GM21423 (cell line): Measurements from ENCODE around the gene PLXDC2.
"Not testable (repeated sequence)": the region's sequence is repeated elsewhere in the genome, so short reads cannot be mapped to it uniquely, and the experiment has no call there.

Source experiments
- ATAC-seq: cut with Tn5 transposase; IDR thresholded peaks from one replicate; pipeline ENCODE4 v1.9.1; 2021; ENCODE audit warnings: mild to moderate bottlenecking, moderate library complexity; ENCODE audit not compliant: unreplicated experiment

PLXDC2 gene

DNA sequence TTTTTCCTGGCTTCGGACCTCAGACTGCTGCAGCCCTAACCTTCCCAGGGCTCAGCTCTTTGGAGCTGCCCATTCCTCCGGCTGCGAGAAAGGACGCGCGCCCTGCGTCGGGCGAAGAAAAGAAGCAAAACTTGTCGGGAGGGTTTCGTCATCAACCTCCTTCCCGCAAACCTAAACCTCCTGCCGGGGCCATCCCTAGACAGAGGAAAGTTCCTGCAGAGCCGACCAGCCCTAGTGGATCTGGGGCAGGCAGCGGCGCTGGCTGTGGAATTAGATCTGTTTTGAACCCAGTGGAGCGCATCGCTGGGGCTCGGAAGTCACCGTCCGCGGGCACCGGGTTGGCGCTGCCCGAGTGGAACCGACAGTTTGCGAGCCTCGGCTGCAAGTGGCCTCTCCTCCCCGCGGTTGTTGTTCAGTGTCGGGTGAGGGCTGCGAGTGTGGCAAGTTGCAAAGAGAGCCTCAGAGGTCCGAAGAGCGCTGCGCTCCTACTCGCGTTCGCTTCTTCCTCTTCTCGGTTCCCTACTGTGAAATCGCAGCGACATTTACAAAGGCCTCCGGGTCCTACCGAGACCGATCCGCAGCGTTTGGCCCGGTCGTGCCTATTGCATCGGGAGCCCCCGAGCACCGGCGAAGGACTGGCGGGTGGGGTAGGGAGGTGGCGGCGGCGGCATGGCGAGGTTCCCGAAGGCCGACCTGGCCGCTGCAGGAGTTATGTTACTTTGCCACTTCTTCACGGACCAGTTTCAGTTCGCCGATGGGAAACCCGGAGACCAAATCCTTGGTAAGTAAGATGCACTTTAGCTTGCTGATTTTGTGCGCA is at the start of gene PLXDC2:
TSS of gene PLXDC2 (plus strand) at position 22 of the 820 bp plus-strand sequence.
- peak; percentile 41 for ATAC-seq

DNA sequence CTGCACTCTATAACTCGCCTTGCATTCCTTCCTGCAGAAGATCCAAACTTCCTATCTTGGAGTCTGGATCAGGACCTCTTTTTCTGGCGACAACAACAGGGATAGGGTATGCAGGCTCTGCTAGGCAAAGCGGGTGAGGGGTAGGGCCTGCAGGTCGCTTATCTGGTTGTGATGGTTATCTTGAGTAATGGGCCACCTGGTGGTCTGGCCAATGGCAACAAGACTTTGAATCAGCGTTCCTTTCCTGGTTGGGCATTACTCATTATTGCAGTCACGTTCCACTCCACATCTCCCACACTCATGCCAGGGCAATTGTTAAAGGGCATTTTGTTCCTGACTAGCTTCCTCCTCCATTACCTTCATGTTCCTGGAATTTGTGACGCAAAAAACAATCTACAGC is 48.4 kb upstream of the PLXDC2 start:
- ATAC-seq = no peak

DNA sequence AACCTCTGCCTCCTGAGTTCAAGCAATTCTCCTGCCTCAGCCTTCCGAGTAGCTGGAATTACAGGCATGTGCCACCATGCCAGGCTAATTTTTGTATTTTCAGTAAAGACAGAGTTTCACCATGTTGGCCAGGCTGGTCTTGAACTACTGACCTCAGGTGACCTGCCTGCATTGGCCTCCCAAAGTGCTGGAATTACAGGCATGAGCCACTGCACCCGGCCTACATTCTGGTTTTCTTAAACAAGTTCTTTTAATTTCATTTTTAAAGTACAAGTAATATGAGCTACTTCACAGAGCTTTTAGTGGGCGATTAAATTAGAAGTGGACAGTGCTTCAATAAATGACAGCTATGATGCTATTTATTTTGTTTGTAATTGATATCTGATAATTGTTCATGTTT is 46.4 kb upstream of the PLXDC2 start:
- ATAC-seq = not testable (repeated sequence)

DNA sequence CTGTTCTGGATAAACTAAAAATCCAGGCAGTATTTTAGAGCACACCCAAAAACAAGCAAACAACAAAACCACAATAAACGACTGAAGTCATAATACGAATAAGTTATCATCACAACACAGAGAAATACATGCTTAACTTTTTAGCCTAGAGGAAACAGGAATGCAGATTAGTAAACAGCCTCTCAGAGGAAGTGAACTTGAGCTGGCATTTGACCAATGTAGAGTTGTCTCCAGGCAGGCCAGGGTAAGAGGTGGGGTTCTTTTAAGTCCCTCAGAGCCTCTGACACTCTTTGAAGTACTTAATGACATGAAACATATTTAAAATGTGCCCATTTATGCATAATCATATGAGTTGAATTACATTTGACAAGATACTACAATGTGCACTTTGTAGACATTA is 43.3 kb upstream of the PLXDC2 start:
- no peak for ATAC-seq

DNA sequence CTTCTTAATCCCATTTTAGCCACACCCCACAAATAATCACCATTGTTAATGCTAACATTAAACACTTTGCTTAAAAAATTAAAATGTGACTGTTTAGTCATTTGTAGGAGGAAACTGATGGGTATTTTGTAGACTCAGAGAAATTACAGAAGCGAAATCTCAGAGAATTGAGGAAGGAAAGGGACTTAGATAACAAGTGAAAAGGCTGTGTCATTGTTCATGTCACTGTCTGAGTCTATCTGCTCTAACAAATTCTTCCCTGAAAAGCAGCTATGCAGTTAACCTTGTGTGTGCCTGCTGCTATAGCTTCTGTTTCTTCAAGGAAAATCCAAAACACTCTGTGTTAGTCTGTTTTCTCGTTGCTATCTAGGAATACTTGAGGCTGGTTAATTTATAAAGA is 40.9 kb upstream of the PLXDC2 start:
- ATAC-seq = no peak

DNA sequence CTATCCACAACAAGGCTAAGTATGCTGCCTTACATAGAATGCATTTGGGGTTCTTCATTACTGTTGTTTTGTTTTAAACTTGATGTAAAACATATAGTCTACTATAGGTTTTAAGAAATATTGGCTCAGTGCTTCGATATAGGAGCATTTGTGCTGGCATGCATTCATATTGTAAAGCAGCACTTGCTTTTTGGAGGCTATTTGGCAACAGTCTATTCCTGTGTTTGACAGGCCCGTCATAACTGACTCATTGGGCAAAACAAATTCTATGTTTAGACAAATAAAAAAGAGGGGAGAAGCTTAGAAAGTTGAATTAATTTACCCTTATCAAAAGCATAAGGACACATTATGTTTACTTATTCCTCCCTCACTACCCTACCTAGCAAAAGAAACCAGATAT is 38.4 kb upstream of the PLXDC2 start:
- ATAC-seq = no peak

DNA sequence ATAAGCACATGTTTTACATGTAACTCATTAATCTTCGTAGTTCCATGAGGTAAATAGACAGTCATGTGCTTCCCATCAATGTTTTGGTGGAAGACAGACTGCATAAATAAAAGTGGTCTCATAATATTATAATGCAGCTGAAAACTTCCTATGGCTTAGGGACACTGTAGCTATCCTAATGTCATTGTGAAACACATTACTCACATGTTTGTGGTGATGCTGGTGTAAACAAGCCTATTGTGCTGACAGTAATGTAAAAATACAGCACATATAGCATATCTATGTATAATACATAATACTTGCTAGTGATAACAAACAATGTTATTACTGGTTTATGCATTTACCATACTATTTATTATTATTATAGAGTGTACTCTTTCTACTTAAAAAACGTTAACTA is 37.2 kb upstream of the PLXDC2 start:
- no peak for ATAC-seq

DNA sequence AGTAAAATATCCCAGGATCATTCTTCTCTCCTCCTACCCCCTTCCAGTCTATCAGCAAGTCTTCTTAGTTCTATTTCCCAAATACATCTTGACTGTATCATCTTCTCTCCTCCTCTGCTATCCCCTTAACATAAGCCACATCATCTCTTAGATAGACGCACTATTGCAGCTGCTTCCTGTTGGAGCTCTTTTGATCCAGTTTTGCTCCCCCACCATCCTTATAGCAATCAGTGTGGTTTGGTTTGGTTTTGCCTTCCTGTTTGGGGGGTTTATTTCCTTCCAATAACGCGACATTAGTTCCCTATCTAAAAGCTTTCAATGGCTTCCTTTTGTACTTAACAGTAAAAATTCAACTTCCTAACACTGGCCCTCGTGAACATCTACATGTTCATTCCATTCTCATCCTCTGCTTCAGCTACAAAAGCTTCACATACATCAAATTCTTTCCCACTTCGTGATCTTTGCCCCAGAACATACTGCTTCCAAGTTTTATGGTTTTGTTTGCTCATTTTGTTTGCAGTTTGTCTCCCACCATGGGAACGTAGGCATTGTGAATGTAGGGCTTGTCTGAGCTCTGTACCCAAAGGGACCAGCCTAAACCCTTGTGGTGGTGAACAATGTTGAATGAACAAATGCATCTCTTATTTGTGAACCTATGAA is 33.7 kb upstream of the PLXDC2 start:
- no peak for ATAC-seq

DNA sequence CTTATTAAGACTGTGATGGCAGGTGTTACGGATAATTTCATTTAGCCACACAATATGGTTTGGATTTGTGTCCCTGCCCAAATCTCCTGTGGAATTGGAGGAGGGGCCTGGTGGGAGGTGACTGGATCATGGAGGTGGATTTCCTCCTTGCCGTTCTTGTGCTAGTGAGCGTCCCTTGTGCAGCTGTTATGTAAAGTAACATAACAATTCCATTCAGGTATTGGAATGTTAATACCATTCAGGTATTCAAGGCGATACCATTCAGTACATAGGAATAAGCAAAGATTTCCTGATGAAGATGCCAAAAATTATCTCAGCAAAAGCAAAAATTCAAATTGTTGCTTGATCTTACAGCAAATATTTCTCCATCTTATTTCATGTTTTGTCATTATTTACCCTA is 32.5 kb upstream of the PLXDC2 start:
- ATAC-seq = no peak

DNA sequence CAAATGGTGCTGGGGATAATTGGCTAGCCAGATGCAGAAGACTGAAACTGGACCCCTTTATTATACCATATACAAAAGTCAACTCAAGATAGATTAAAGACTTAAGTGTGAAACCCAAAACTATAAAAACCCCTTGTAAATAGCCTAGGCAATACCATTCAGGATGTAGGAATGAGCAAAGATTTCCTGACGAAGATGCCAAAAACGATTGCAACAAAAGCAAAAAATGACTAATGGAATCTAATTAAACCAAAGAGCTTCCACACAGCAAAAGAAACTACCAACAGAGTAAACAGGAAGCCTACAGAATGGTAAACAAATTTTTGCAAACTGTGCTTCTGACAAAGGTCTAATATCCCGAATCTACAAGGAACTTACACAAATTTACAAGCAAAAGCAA is 30.9 kb upstream of the PLXDC2 start:
- no peak for ATAC-seq

DNA sequence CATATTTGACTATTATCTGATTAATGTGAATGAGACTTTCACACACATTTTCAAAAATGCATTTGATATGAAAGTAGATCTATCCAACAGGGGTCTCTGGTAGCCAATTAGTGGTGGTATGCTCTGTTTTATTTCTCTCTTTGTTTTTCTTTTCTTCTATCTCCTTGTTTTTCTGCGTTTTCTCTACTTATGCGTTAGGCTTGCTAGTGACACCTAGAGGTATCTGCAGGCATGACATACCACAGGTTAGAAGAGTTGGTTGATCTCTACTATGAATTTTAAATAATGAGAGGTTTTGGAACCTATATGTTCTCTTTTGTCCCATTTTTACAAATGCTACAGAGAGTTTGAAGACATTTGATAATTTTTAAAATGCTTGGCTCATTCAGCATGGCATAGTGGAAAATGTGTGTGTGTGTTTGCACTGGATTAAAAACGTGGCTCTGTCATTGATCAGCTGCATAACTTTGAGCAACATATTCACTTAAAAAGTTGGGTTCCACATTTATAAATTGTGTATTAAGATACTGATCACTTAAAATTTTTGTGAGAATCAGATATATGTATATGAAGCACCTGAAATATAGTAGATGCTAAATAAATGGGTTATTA is 28.1 kb upstream of the PLXDC2 start:
- ATAC-seq = peak; percentile 67

DNA sequence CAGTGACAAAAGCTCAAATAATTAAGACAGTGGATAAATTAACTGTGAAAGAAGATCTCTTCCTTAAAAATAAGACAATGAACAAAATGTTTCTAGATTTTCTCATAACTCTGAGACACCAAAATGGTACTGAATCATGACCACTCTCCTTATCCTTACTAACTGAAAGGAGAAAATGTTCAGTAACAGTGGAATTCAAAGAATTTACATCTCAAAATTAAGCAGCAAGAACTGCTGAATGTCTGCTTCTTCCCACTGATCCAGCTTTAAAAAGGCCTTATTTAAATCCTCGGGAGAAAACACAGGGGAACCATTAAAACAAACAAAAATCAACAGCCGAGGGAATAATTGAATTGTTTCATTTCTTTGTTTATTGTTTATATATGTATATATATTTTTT is 27.3 kb upstream of the PLXDC2 start:
- ATAC-seq = no peak

DNA sequence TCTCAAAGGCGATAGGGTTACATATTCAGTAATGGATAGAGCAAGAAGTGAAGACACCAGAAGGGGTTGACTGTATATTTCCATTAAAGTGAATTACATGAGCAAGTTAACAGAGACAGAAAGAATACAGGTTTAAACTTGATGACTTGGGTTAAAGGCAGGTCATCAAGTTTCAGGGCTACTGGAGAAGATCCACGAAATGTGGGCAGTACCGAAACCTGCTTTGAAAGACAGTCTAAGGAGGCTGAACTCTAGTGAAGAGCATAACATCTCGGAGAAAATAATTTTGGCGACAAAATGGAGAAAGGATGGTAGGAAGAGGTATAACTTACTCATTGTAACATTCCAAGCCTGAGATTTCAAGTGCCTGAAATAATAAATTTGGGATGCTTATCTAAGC is 26.6 kb upstream of the PLXDC2 start:
- ATAC-seq = no peak

DNA sequence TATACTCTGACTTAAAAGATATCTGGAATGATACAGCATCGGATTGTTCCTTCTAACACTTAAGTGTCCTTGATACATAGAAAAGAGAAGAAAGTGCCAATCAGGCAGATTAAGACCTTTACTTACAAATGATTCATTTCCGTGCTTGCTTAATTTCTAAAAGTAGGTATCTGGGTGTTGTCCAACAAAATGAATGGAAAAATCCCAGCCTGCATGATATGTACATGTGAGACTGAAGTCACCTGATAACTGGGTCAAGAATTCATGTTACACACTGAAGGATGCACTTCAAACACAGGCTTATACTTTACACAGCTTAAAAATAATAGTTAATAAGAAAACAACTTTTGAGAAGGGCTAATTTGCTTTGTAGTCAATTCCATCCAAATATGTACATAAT is 25.2 kb upstream of the PLXDC2 start:
- no peak for ATAC-seq

DNA sequence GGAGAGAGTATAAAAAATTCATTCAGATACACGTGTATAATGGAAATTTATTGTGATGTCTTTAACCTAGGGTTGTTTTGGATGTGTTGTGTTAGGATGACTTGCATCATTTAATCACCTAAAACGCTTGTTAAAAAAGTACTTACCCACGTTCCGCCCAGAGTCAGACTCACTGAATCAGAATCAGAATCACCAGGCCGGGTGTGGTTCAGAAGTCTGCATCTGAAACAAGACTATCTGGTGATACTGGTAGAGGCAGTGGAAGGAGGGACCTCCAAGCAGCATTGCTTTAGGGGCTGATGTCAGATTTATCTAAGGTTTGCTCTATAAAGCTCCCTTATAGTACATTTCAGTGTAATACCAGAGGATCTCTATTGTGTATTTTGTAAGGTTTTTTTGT is 20.5 kb upstream of the PLXDC2 start:
- ATAC-seq = no peak

DNA sequence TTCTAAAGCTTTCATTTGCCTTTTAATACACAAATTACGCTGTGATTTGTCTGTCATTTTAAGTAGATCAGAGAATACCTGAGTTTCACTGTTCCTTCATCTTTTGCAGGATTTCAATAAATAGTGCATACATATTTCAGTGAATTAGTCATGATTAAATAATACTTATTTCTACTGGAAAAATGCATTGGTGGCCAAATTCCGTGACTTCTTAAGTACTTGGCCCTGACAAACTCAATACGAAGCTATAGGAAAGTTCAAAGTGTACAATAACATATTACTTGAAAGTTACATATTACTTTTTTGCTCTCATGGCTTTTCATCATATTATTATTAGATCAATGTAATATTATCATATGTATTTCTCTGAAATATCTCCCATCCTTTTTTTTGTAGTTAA is 16.1 kb upstream of the PLXDC2 start:
- no peak for ATAC-seq

DNA sequence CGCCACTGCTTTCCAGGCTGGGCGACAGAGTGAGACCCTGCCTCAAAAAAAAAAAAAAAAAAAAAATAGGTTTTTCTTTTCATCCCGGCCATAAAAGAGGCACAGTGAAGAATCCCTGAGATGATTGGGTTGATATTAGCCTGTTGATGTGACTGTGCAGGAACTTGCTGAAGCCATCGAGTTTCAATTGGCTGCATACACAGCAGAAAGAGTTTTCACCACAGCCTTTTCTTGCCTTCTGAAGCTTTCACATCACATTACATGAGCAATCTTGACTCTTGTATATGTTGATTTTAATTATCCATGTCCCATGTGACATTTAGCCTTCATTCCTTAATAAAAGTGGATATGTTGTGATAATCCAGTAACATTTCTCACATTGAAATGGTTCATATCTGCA is 14.9 kb upstream of the PLXDC2 start:
- no peak for ATAC-seq

DNA sequence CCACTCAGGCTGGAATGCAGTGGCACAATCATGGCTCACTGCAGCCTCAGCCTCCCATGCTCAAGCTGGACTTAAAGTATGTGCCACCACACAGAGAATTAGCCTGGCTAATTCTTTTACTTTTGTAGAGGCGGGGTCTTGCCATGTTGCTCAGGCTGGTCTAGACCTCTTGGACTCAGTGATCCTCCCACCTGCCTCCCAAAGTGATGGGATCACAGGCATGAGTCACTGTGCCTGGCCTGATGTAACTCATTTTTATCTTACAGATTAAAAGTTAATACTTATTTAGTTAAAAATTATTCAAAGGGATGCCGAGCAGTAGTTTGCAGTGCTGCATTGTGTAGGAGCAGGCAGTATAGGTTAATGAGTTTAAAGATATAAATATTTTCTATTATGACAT is 12.6 kb upstream of the PLXDC2 start:
- ATAC-seq = no peak

DNA sequence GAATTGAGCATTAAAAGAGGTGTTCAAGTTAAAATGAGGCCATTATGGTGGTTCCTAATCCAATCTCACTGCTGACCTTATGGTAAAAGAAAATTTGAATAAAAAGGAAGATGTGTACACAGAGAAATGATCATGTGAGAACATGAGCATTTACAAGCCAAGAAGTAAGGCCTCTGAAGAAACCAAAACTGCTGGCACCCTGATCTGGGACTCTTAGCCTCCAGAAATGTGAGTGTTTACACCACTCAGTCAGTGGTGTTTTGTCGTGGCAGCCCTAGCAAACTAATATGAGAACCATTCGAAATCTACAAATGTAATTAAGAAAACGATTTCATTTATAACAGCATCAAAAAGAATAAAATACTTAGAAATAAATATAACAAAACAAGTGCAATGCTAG is 6.8 kb upstream of the PLXDC2 start:
- no peak for ATAC-seq

DNA sequence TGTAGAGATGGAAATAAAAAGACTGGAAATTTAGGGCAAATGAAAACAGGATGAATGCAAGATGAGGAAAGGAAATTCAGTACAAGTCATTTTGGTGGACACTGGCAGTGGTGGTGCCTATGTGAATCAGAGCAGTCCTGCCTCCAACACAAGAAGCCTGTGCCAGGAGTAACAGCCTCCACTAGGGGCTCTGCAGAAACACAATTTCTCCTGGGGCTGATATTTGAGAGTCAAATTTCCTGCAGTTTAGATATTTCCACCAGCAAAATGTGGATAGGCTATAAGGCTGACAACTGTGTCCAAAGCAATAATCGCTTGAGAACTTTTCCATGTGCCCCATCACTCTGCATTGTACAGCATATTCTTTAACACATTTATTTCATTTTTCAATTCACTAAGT is 4.7 kb upstream of the PLXDC2 start:
- ATAC-seq = no peak

DNA sequence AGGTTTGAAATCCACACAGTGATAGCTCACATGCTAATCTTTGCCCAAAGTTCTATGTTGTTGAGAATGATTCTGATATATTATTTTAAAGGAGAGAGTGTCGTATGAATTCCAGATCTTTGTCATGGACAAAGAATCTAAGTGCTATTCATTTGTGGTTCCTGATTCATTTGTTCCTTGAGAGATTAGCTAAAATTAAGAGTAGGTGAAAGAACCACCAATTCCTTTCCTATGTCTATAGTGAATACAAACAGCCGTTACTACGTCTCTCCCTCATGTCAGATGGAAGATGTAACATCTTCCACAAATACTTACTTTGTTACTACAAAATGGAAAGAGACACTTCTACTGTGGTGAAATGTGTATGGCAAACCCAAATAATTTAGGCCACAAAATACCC is 3.3 kb upstream of the PLXDC2 start:
- ATAC-seq = no peak

DNA sequence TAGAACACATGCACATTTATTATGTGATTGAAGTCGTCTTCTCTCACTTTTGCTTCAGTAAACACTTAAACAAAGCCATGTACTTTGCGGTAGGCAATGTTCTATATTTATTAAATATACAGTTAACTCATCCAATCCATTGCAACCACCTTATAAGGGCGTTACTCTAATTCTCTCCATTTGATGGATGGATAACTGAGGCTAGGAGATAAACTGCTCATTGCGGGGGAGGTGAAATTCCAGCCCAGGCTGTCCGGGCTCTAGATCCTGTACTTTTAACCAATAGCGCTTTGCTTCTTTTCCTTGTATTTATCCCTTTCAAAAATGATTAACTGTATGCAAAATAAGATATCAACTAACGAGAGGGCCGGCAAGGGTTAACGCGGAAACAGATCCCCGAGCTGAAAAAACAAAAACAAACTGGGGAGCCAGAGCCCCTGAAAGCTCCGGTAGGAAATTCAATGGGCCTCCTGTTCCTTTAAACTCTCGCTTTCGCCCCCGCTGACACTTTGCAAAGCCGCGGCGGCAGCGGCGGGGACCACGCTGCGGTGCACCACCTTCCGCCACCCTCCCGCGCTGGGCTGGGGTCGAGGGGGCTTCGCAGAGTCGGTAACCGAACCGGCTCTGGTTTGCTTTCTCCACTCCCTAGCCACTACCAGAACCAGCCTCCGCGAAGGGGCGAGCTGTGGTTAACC is 1.0 kb upstream of the PLXDC2 start:
- ATAC-seq = no peak
